HPDE6-E6E7 (cell line): ENCODE data around the gene PPP1R8.
"Not testable (repeated sequence)": the region's sequence is repeated elsewhere in the genome, so short reads cannot be mapped to it uniquely, and the experiment has no call there.

Source experiments
- DNase-seq: peaks from one replicate; pipeline ENCODE4 v3.0.0; 2011; ENCODE audit warnings: missing footprints; ENCODE audit errors: extremely low spot score

The PPP1R8 gene

DNA sequence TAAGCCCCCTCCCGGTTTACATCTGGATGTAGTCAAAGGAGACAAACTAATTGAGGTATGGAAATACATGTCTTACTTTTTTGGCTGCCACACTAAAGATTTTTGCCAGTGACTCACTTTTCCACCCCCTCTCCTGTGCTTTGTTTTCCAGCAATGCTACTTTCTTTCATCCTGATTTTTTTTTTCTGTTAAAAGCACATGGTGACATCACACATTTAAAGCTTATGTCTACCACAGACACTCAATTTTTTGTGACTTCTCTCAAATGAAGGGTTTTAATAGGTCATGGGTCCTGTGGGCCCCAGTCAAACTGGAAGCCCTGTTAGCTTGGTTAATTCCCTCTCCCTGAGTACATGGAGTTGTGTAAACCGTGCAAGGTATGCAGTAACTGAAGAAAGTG, 2.2 kb downstream of the PPP1R8 start:
- no peak for DNase-seq

GRCh38 chr1:27833470-27833869, 2.9 kb downstream of the PPP1R8 start:
- DNase-seq = no peak

DNA sequence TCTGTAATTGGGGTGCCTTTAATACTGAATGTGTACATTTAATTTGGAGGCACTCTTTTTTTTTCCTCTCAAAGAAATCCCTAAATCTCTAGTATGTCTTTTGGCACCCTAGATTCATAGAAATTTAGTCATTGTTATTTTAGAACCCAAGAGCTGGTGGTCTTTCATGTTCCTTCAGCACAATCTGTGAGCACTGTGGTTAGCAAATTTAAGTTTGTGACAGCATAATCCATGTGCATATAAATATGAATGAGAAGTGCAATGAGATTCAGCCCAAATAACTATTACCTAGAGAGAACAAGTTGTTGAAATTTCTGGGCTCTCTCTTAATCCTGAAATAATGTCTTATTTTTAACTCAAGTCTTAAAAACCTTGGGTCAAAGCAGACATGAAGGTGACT, 4.5 kb downstream of the PPP1R8 start:
- DNase-seq = no peak

DNA sequence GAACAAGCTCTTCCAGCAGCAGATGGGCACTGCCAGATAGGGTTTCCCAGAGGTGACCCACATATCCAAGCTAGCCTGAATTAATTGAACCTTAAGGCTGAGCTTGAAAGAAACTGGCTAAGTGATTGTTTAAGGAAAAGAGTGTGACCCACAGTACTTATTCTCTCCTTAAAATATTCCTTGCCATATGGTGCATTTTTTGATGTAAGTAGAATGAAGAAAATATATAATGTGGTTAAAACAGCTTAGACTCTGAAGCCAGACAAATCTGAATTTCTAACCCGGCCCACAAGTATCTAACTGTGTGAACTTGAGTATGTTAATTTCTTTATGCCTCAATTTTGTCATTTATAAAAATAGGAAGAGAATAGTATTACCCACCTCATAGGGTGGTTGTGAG, 4.9 kb downstream of the PPP1R8 start:
- no peak for DNase-seq

DNA sequence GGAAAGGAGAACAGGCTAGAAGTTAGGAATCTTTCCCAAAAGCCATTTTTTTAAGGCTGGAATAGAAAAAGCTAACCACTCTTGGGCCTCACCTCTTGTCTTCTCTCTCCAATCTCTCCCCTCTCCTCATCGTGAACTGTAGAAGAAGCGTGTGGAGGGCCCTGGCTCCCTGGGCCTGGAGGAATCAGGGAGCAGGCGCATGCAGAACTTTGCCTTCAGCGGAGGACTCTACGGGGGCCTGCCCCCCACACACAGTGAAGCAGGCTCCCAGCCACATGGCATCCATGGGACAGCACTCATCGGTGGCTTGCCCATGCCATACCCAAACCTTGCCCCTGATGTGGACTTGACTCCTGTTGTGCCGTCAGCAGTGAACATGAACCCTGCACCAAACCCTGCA, 19.4 kb downstream of the PPP1R8 start:
- DNase-seq = no peak

GRCh38 chr1:27855085-27855484, 24.5 kb downstream of the PPP1R8 start:
- DNase-seq = no peak

DNA sequence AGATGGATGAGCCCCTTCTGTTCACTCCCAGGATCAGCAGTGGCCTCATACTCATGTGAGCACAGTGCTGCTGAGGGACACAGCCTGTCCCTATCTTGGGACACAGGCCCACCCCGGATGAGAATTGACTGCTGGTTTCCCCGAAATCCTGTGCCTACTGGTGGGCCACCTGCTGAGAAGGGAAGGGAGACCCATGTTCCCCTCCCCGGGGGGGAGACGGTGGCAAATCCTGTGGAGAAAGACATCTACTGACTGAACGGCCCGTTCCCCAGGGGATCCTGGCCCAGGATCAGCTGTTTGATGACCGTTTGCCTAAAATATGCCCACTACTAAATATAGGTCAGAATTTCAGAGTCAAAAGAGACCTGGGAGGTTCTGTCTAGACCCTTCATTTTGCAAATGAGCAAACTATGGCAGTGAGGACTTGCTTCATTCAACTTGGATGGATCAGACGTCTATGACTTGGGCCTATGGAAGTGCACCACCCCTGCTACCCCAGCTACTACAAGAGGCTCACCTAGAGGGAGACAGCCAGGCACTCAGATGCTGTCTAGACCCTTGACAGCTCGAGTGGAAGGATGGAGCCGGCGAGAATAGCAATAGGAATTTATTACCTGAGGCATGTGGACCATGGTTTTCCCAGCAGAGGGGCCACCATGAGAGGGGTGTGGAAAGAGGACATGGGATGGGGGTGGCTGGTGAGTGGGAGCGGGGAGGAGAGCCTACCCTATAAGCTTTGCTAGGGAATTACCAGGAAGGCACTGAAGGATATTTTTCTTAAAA, 26.2 kb downstream of the PPP1R8 start:
- no peak for DNase-seq

GRCh38 chr1:27857552-27857951, 27.0 kb downstream of the PPP1R8 start:
- DNase-seq = not testable (repeated sequence)

DNA sequence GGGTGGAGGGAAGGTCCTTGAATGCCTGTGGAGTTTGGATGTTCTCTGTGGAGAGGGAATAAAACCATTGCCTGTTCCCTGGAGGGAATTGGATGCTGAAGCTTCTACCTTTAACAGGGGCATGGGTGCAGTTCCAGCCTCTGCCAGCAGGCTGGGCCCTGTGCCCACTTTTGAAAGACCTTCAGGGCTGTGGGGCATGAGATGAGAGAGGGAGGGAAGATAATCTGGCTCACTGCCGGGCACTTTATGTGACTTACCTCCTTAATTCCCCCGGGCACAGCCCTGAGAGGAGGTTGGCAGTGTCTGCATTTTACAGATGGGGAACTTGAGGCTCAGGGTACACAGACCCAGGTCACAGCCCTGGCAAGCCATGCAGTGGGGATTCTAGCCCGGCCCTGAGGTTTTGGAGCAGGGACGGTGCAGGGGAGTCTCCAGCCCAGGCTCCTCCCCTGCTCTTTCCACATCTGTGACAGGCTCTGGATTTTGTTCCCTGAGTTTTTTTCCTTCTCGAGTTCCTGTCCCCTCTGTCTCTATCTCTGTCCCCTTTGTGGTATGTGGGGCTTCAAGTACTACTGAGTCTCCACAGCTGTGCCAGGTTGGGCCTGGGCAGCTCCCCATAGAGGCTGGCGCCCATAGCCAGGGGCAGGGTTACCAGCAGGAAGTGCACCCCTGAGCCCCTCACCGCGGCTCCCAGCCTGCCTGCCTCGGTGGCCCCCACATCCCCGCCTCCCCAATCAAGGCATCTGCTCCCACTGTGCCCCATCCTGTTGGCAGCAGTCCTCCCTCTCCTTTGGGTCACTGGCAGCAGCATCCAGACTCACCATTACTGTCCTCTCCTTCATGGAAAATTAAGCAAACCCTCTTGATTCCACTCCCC, 27.7 kb downstream of the PPP1R8 start:
- peak; percentile 67 for DNase-seq

DNA sequence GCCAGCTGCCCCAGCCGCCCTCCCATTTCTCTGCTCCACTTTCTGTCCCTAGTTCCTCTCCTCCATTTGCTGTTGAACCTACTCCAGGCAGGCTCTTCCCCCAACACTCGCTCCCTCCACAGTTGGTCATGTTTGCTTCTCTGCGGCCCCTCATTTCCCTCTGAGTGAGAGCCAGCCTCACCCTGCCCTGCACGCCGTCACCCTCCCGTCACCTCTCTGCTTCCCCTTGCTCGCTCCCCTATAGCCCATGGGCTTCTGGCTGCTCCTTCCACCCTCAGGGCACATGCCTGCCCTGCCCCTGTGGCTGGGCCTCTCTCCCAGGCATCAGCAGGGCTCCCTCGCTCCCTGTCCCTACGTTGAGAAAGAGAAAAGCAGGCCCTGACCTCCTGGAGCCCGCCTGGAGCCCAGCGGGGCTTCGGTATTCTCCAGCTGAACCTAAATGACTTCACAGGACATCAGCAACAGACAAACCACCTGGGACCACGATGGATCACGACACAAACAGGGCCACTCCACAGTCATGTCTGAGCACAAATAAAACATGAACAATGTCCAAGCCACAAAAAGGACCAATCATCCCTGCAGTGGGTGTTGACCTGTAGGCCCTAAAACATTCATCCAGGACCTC, 28.5 kb downstream of the PPP1R8 start:
- DNase-seq = no peak

DNA sequence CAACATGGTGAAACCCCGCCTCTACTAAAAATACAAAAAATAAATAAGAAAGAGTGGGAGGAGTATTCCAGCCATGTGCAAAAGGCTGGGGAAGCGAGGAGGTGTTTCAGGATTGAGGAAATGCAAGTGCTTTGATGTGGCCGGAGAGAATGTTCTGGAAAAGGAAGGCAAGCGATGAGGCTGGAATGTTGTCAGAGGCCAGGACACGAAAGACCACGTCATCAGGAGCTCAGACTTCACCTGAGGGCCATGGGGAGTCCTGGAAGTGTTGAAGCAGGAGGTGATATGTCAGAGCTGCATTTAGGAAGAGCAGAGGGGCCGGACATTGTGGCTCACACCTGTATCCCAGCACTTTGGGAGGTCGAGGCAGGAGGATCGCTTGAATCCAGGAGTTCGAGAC, 30.9 kb downstream of the PPP1R8 start:
- DNase-seq = no peak

DNA sequence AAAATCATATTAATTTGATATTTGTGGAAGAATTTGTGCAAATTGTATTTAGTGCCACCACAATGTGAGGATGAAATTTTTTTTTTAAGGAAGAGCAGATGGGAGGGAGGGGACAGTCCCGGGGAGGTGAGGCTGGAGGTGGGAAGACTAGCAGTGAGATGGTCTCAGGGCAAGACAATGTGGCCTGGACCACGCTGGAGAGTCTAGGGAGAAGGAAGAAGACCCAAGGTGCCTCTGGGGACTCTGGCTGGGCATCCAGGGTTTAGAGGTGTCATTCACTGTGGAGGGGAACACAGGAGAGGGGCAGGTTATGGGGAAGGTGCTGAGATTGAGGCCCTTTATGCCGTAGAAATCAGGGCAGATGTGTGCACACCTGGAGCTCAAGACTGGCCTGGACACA, 31.4 kb downstream of the PPP1R8 start:
- no peak for DNase-seq

GRCh38 chr1:27862671-27863537, 32.3 kb downstream of the PPP1R8 start:
- DNase-seq = peak; percentile 94

DNA sequence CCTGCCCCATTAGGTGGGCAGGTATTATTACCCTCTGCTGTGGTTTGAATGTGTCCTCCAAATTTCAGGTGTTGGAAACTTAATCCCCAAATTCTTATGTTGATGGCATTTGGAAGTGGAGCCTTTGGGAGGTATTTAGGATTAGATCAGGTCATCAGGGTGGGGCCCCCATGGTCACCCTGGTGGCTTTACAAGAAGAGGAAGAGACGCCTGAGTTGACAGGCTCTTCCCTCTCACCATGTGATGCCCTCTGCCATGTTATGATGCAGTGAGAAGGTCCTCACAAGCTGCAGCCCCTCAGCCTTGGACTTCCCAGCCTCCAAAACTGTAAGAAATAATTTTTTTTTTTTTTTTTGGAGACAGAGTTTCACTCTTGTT, 32.9 kb downstream of the PPP1R8 start:
- no peak for DNase-seq

DNA sequence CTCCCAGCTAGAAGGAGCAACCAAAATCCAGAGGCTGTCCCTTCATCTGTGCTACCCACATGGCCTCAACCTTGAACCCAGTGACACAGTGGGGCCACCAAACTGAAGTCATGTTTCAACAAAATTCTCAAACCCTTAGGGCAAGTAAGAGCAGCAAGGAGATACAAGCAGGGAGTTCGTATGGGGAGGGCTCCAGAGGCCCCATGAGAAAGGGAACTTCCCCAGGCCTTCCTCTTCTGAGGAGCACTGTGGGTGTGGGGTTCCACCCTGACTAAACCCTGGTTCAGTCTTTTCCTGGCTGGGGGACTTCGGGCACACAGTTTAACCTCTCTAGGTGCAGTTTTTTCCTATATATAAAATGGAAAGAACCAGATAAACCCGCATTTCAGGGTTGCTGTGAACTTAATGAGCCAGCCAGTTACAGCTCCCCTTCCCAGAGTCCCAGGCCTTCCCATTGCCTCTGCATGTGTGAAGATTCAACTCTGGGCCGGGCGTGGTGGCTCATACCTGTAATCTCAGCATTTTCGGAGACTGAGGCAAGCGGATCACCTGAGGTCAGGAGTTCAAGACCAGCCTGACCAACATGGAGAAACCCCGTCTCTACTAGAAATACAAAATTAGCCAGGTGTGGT, 33.8 kb downstream of the PPP1R8 start:
- peak; percentile 38 for DNase-seq

DNA sequence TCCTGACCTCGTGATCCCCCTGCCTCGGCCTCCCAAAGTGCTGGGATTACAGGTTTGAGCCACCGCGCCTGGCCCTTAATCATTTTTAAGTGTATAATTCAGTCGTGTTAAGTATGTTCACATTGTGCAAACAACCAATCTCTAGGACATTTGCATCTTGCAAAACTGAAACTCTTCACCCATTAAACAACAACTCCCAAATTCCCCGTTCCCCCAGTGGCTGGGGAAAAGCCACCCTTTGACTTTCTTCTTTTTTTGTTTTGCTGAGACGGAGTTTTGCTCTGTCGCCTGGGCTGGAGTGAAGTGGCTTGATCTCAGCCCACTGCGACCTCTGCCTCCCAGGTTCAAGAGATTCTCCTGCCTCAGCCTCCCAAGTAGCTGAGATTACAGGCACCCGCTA, 35.2 kb downstream of the PPP1R8 start:
- DNase-seq = no peak

DNA sequence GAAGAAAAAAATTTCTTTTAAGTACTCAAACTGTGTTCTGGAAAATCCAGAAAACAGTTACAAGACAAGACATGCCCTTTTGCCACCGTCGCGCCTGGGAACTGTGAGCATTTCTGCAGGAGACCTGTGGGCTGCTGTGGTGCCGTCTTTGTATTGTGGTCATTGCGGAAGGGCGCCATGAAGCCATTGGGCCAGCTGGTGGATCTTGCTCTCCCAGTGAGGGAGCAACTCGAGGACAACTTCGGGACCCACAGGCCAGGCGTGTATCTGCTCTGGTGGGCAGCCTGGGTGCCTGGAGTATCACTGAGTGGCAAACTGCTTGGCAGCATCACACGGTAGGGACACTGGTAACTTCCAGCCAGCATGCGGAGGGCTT, 38.0 kb downstream of the PPP1R8 start:
- DNase-seq = no peak

DNA sequence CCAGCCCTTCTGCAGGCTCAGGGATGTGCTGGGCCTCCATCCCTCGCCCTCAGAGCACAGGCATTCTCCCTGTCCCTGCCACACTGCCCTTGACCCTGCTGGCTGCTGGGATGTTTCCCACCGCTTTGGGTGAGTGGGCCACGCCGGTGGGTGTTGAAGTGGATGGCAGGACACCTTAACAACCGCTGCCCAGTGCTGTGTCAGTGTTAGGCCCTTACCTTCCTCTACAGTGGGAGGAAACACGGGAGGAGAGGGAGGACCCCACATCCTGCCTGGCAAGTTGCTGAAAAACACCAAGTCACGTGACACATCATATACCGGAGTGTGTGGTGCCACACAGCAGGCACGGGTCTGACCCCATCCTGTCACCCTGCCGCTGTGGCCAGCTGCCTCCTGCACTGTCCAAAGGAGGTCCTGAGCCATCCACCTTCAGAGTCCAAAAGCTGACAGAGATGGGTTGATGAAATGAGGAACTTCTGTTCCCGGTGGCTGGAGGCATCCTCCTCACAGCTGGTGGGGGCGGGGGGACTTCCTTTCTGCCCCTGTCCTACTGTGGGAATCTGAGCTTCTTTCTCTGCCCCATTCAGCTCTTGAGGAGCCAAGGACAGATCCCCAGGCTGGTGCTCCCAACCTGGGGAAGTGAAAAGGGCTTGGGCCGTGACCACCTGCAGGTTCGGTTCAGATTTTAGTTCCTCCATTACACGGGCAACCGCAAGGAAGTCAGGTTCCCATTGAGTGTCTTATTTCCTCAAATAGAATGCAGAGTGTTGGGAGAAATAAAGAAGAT, 38.5 kb downstream of the PPP1R8 start:
- DNase-seq = no peak

DNA sequence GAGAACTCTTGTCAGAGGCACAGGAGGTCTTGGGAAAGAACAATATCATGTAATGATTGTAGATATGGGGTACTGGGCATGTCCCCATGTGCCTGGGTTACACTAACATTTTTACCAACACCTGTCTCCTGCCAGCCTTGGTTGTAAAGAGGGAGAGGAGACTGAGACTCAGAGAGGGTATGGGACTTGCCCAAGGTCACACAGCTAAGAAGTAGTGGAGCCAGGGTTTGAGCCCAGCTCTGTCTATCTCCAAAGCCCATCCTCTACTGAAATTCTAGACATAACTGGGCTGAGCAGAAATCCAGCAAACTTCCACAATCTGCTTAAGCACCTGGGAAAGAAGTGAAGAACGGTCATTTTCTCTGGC, 39.1 kb downstream of the PPP1R8 start:
- no peak for DNase-seq

- DNase-seq = not testable (repeated sequence)
Measured at GRCh38 chr1:27871076-27871475, 40.5 kb downstream of the PPP1R8 start.
